Esophagus squamous epithelium (tissue), 5 donors: ENCODE measurements around the gene ESRRA. TPM values are rescaled to one million over a fixed set of nuclear protein-coding genes. Genes with fewer than 3 reads are reported as not detected.

Experiments used
- DNase-seq: peaks from one replicate; lab custom pipeline; 2025; lab: John Stamatoyannopoulos, UW
- H3K27ac ChIP-seq, 4 donors: fragments of 200-600 bp; sonication (generic); one replicate each; pipeline ENCODE4 v1.5.1; 2016 to 2019; ENCODE audit warnings: mild to moderate bottlenecking in 1 of 4
- H3K27me3 ChIP-seq, 4 donors: fragments of 200-600 bp; sonication (generic); 1 replicate in 3 of 4; 2 replicates in 1 of 4; pipeline versions ENCODE4 v1.5.1 to v1.6.0; 2017 to 2021; ENCODE audit warnings: antibody characterized with exemption in 1 of 4
- H3K36me3 ChIP-seq, 3 donors: fragments of 200-600 bp; sonication (generic); one replicate each; pipeline ENCODE4 v1.5.1; 2016 to 2019
- H3K4me1 ChIP-seq, 3 donors: fragments of 200-600 bp; sonication (generic); one replicate each; pipeline ENCODE4 v1.5.1; 2017 to 2019
- H3K4me3 ChIP-seq, 4 donors: fragments of 200-600 bp; sonication (generic); 1 replicate in 3 of 4; 2 replicates in 1 of 4; pipeline ENCODE4 v1.5.1; 2016 to 2019; ENCODE audit warnings: mild to moderate bottlenecking in 2 of 4, moderate library complexity in 1 of 4
- H3K9me3 ChIP-seq, 3 donors: fragments of 200-600 bp; sonication (generic); one replicate each; pipeline ENCODE4 v1.5.1; 2016 to 2019
- CTCF ChIP-seq, 6 experiments: fragments of 450-650 bp in 4 of 6; fragments of 200-600 bp in 2 of 6; sonication (generic) in 2 of 6; IDR thresholded peaks; one replicate each; pipeline ENCODE4 v1.5.1; 2016 to 2019; ENCODE audit warnings: antibody characterized with exemption in 6 of 6, mild to moderate bottlenecking in 4 of 6, moderate library complexity in 4 of 6
- POLR2A ChIP-seq, 4 donors: fragments of 450-650 bp; IDR thresholded peaks; one replicate each; pipeline ENCODE4 v1.6.1; 2017; ENCODE audit warnings: antibody characterized with exemption in 4 of 4, mild to moderate bottlenecking in 4 of 4, moderate library complexity in 3 of 4
- WGBS, 2 donors: methylation state at CpG; one replicate each; pipeline ENCODE4 v1.1.5; 2018; 5-methylcytosine and 5-hydroxymethylcytosine counted together
- intact Hi-C: fragments of 100-400 bp; cut with DNase I; formaldehyde crosslinking; loops from one replicate; pipeline ENCODE4 v1.15.0; 2022
- total RNA-seq, 4 donors: library from RNA; depleted of rRNA; stranded (reverse); fragments of >200 nt; gene quantifications; one replicate each; pipeline ENCODE4 v1.1.0, GENCODE V29; 2016
- donor health status: DM: yes; HTN: yes; CAD: no.

The ESRRA gene
- total RNA-seq, 4 donors from 2014 or later, result 81.9 to 131 (median 99.7) TPM

GRCh38 chr11:64281957-64282770, 23.2 kb upstream of the ESRRA start:
- intact Hi-C loops, result no loop called here
- peaks cover 4 to 47% (median 9%) of the 10 kb centered on the region in 3 donors for H3K36me3 ChIP-seq
- 89 to 95% methylated on average over 16 to 19 of the region's 22 CpGs for WGBS, 2 donors
- DNase-seq, result no peak
- H3K27me3 ChIP-seq, result no peaks in the 10 kb centered on the region
- peak overlapping the region in 1 of 4 donors; percentile 1 for H3K27ac ChIP-seq
- H3K4me1 ChIP-seq, result peaks cover 24 to 55% (median 29%) of the 10 kb centered on the region in 3 donors
- TF ChIP-seq CTCF (IDR thresholded peaks at IDR 0.05) (no peak), POLR2A (IDR thresholded peaks at IDR 0.05) (no peak)
- H3K4me3 ChIP-seq, result no peak overlapping the region
- no peaks in the 10 kb centered on the region for H3K9me3 ChIP-seq

DNA sequence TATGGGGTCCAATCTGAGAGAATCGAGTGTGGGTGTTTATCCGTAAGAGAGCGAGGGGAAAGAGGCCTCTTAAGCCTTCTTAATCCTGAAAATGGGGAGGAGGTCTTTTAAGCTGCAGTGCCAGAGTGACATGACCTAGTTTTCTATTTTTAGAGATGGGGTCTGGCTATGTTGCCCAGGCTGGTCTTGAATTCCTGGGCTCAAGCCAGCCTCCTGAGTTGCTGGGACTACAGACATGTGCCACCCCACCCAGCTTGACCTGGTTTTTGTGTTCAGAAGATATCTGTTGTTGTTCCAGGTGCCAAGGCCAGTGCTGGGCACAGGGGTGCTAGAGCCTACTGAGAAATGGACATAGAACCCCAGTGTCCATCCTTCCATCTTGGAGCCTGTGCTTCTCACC, 22.2 kb upstream of the ESRRA start:
- H3K27me3 ChIP-seq, result no peaks in the 10 kb centered on the region
- peaks cover 3 to 45% (median 4%) of the 10 kb centered on the region in 3 donors for H3K36me3 ChIP-seq
- intact Hi-C loops, result no loop called here
- H3K4me1 ChIP-seq, result peaks cover 24 to 56% (median 28%) of the 10 kb centered on the region in 3 donors
- H3K4me3 ChIP-seq, result peak overlapping the region in 2 of 4 donors; percentile 81 to 87
- no peaks in the 10 kb centered on the region for H3K9me3 ChIP-seq
- peak overlapping the region; percentile 2 to 99 (median 97) for H3K27ac ChIP-seq
- TF ChIP-seq POLR2A (IDR thresholded peaks at IDR 0.05), result no peak
- no peak for TF ChIP-seq CTCF (IDR thresholded peaks at IDR 0.05)
- 84 to 89% methylated on average over 3 of the region's 3 CpGs for WGBS, 2 donors
- no peak for DNase-seq

DNA sequence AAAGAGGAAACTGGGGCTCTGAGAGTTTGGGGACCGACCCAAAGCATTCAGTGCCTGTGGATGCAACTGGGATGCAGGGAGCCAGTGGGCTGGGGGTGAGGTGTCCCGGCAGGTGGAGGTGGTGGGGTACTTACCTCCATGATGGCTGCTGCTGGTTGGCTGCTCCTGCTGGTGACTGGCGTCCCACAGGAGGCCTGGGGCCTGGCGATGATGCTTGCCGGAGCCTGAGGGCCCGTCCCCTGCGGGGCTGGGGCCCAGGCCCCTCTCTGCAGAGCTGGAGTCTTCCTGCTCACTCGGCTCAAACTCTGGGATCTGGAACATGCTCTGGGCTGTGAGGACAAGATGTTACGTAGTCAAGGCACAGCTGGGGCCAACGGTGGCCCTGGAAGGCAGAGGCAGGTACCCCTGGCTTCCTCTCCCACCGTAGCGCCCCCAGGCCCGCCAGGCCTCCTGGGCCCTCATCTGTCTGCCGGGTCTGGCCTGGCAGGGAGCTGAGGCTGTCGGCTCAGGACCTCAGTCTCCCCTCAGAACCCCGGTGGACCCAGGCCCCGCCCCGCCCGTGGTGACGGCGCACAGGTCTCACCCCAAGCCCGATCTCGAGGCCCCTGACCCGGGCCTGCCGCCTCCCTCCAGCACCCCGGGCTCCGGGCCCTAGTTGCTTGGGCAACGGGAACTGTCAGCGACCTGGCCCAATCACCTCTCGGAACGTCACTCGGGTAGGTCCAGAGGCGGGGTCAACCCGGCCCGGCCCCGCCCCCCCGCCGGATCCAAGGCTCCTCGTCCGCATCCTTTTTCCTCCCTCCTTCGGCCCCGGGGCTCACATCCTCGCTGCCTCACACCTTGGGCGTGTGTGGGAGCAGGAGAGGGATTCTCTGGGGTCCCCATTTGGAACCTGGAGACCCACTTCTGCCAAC, 21.0 kb upstream of the ESRRA start, which contains the start of gene BAD:
Gene BAD (minus strand): TSS at position 618 of the 914 bp plus-strand sequence. CDS start 297 bp downstream, at position 321.
- TF ChIP-seq POLR2A (IDR thresholded peaks at IDR 0.05) (peak in 3 of 4 donors; percentile 43 to 78 (median 76)), CTCF (IDR thresholded peaks at IDR 0.05) (no peak)
- Histone ChIP-seq H3K27ac (peak within 1 kb of the TSS; percentile 94 to 99 (median 97)), H3K27me3 (no peaks in the 10 kb centered on the region), H3K36me3 (peaks cover 0 to 36% (median 4%) of the 10 kb centered on the region in 3 donors), H3K9me3 (no peaks in the 10 kb centered on the region), H3K4me1 (peaks cover 24 to 56% (median 28%) of the 10 kb centered on the region in 3 donors), H3K4me3 (peak within 1 kb of the TSS; percentile 81 to 89 (median 88))
- peak; percentile 65 for DNase-seq
- intact Hi-C loops, result no loop called here
- WGBS, 2 donors, result 3 to 7% methylated on average over 4 to 13 of the region's 44 CpGs

- peak; percentile 50 for DNase-seq
- intact Hi-C loops, result no loop called here
- TF ChIP-seq POLR2A (IDR thresholded peaks at IDR 0.05) (peak in 2 of 4 donors; percentile 41 to 48), CTCF (IDR thresholded peaks at IDR 0.05) (peak in 1 of 6 experiments; percentile 6)
Observed at GRCh38 chr11:64284962-64285884, 20.1 kb upstream of the ESRRA start, which contains the start of gene GPR137. GPR137 (plus strand) TSS chr11:64285848; CDS start chr11:64286525, 677 bp downstream.

More at GRCh38 chr11:64284962-64285884, 20.1 kb upstream of the ESRRA start, which contains the start of gene GPR137:
- no CpG with 5 or more reads among the region's 102 CpGs for WGBS, 2 donors
- Histone ChIP-seq H3K36me3 (peaks cover 0 to 30% (median 4%) of the 10 kb centered on the region in 3 donors), H3K27me3 (peaks cover 0 to 4% (median 0%) of the 10 kb centered on the region in 4 donors), H3K4me1 (peaks cover 24 to 56% (median 28%) of the 10 kb centered on the region in 3 donors), H3K9me3 (no peaks in the 10 kb centered on the region), H3K27ac (peak within 1 kb of the TSS; percentile 94 to 99 (median 97)), H3K4me3 (peak within 1 kb of the TSS; percentile 81 to 89 (median 88))
